ENCODE results near the gene NCAPD3.
A peak's percentile ranks its signal among the peaks of the same experiment; 100 is the strongest.

Gene NCAPD3

DNA sequence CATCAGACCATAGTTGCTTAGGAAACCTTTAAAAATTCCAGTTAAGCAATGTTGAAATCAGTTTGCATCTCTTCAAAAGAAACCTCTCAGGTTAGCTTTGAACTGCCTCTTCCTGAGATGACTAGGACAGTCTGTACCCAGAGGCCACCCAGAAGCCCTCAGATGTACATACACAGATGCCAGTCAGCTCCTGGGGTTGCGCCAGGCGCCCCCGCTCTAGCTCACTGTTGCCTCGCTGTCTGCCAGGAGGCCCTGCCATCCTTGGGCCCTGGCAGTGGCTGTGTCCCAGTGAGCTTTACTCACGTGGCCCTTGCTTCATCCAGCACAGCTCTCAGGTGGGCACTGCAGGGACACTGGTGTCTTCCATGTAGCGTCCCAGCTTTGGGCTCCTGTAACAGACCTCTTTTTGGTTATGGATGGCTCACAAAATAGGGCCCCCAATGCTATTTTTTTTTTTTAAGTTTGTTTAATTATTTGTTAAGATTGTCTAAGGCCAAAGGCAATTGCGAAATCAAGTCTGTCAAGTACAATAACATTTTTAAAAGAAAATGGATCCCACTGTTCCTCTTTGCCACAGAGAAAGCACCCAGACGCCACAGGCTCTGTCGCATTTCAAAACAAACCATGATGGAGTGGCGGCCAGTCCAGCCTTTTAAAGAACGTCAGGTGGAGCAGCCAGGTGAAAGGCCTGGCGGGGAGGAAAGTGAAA, 73.4 kb downstream of the NCAPD3 start:
- ChIA-PET POLR2A (no interaction called here), CTCF (no interaction called here)
- no peaks in the 10 kb centered on the region for H3K27me3 ChIP-seq (replicated peaks in 2 of 5; ENCODE audit: control insufficient read depth in 4 of 5, insufficient read depth in 5 of 5, low read length in 4 of 5)
- no peak overlapping the region for H3K27ac ChIP-seq (ENCODE audit: insufficient read depth in 1 of 2, low read depth in 1 of 2, low read length in 2 of 2, poor library complexity in 1 of 2, severe bottlenecking in 2 of 2)
- DNase-seq, result no peak
- H3K4me1 ChIP-seq (ENCODE audit: control extremely low read depth in 1 of 4, control insufficient read depth in 4 of 4, insufficient read depth in 4 of 4, low read length in 3 of 4), result no peaks in the 10 kb centered on the region
- no peaks in the 10 kb centered on the region for H3K9me3 ChIP-seq (ENCODE audit: control extremely low read depth in 1 of 5, control insufficient read depth in 4 of 5, insufficient read depth in 2 of 5, low read depth in 1 of 5, low read length in 4 of 5)
- no peak overlapping the region for H3K4me3 ChIP-seq (ENCODE audit: control insufficient read depth in 1 of 7, extremely low read depth in 1 of 7, insufficient read depth in 4 of 7, low read depth in 2 of 7, low read length in 6 of 7)
- peaks cover 11 to 85% (median 43%) of the 10 kb centered on the region in 4 experiments for H3K36me3 ChIP-seq (ENCODE audit: control insufficient read depth in 4 of 4, insufficient read depth in 4 of 4, low read length in 3 of 4)
- 93% methylated on average over 11 of the region's 12 CpGs for WGBS (ENCODE audit: insufficient coverage)

- WGBS (ENCODE audit: insufficient coverage), result 100% methylated on average over 16 of the region's 16 CpGs
- peak overlapping the region in 1 of 2 experiments; percentile 4 for H3K27ac ChIP-seq (ENCODE audit: insufficient read depth in 1 of 2, low read depth in 1 of 2, low read length in 2 of 2, poor library complexity in 1 of 2, severe bottlenecking in 2 of 2)
- H3K36me3 ChIP-seq (ENCODE audit: control insufficient read depth in 4 of 4, insufficient read depth in 4 of 4, low read length in 3 of 4), result peaks cover 12 to 85% (median 39%) of the 10 kb centered on the region in 4 experiments
- no peaks in the 10 kb centered on the region for H3K27me3 ChIP-seq (replicated peaks in 2 of 5; ENCODE audit: control insufficient read depth in 4 of 5, insufficient read depth in 5 of 5, low read length in 4 of 5)
- no peaks in the 10 kb centered on the region for H3K9me3 ChIP-seq (ENCODE audit: control extremely low read depth in 1 of 5, control insufficient read depth in 4 of 5, insufficient read depth in 2 of 5, low read depth in 1 of 5, low read length in 4 of 5)
- CTCF ChIA-PET, result interaction anchor here (1.9 kb wide), 1 partner anchor 11 kb away, joined by 7 read pairs; no protein-coding TSS in a partner anchor
- no peak for DNase-seq
- H3K4me1 ChIP-seq (ENCODE audit: control extremely low read depth in 1 of 4, control insufficient read depth in 4 of 4, insufficient read depth in 4 of 4, low read length in 3 of 4), result no peaks in the 10 kb centered on the region
- H3K4me3 ChIP-seq (ENCODE audit: control insufficient read depth in 1 of 7, extremely low read depth in 1 of 7, insufficient read depth in 4 of 7, low read depth in 2 of 7, low read length in 6 of 7), result no peak overlapping the region
- POLR2A ChIA-PET, result interaction anchor here (0.6 kb wide), 1 partner anchor 1881 kb away, joined by 3 read pairs; no protein-coding TSS in a partner anchor
These were observed 74.4 kb downstream of the NCAPD3 start for GRCh38 chr11:134149371-134149770.

DNA sequence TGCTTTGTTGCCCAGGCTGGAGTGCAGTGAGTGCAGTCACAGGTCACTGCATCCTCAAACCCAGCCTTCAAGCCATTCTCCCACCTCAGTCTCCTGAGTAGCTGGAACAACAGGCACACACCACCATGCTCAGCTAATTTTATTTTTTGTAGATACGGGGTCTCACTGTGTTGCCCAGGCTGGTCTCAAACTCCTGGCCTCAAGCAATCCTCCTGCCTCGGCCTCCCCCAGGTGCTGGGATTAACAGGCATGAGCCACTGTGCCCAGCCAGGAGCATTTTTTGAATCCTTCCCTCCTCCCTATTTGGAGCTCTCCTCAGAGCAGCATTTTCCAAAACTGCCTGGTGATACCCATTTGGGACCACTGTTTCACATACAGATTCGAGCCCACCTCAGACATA, 77.2 kb downstream of the NCAPD3 start:
- ChIA-PET POLR2A (no interaction called here), CTCF (interaction anchor here (1.1 kb wide), 1 partner anchor 10 kb away, joined by 3 read pairs; no protein-coding TSS in a partner anchor)
- Histone ChIP-seq H3K9me3 (ENCODE audit: control extremely low read depth in 1 of 5, control insufficient read depth in 4 of 5, insufficient read depth in 2 of 5, low read depth in 1 of 5, low read length in 4 of 5) (no peaks in the 10 kb centered on the region), H3K4me3 (ENCODE audit: control insufficient read depth in 1 of 7, extremely low read depth in 1 of 7, insufficient read depth in 4 of 7, low read depth in 2 of 7, low read length in 6 of 7) (no peak overlapping the region), H3K36me3 (ENCODE audit: control insufficient read depth in 4 of 4, insufficient read depth in 4 of 4, low read length in 3 of 4) (peaks cover 7 to 67% (median 24%) of the 10 kb centered on the region in 4 experiments), H3K4me1 (ENCODE audit: control extremely low read depth in 1 of 4, control insufficient read depth in 4 of 4, insufficient read depth in 4 of 4, low read length in 3 of 4) (no peaks in the 10 kb centered on the region), H3K27ac (ENCODE audit: insufficient read depth in 1 of 2, low read depth in 1 of 2, low read length in 2 of 2, poor library complexity in 1 of 2, severe bottlenecking in 2 of 2) (no peak overlapping the region), H3K27me3 (replicated peaks in 2 of 5; ENCODE audit: control insufficient read depth in 4 of 5, insufficient read depth in 5 of 5, low read length in 4 of 5) (no peaks in the 10 kb centered on the region)
- WGBS (ENCODE audit: insufficient coverage), result 95% methylated on average over 3 of the region's 3 CpGs
- DNase-seq, result no peak

- no peaks in the 10 kb centered on the region for H3K27me3 ChIP-seq (replicated peaks in 2 of 5; ENCODE audit: control insufficient read depth in 4 of 5, insufficient read depth in 5 of 5, low read length in 4 of 5)
- no peaks in the 10 kb centered on the region for H3K9me3 ChIP-seq (ENCODE audit: control extremely low read depth in 1 of 5, control insufficient read depth in 4 of 5, insufficient read depth in 2 of 5, low read depth in 1 of 5, low read length in 4 of 5)
- H3K4me1 ChIP-seq (ENCODE audit: control extremely low read depth in 1 of 4, control insufficient read depth in 4 of 4, insufficient read depth in 4 of 4, low read length in 3 of 4), result no peaks in the 10 kb centered on the region
- H3K4me3 ChIP-seq (ENCODE audit: control insufficient read depth in 1 of 7, extremely low read depth in 1 of 7, insufficient read depth in 4 of 7, low read depth in 2 of 7, low read length in 6 of 7), result no peak overlapping the region
- H3K36me3 ChIP-seq (ENCODE audit: control insufficient read depth in 4 of 4, insufficient read depth in 4 of 4, low read length in 3 of 4), result peaks cover 7 to 67% (median 20%) of the 10 kb centered on the region in 4 experiments
- H3K27ac ChIP-seq (ENCODE audit: insufficient read depth in 1 of 2, low read depth in 1 of 2, low read length in 2 of 2, poor library complexity in 1 of 2, severe bottlenecking in 2 of 2), result no peak overlapping the region
- ChIA-PET CTCF (interaction anchor here (1.1 kb wide), 1 partner anchor 9 kb away, joined by 3 read pairs; no protein-coding TSS in a partner anchor), POLR2A (no interaction called here)
- DNase-seq, result no peak
- 98% methylated on average over 5 of the region's 8 CpGs for WGBS (ENCODE audit: insufficient coverage)
These were observed 78.1 kb downstream of the NCAPD3 start for GRCh38 chr11:134145715-134146114.

DNA sequence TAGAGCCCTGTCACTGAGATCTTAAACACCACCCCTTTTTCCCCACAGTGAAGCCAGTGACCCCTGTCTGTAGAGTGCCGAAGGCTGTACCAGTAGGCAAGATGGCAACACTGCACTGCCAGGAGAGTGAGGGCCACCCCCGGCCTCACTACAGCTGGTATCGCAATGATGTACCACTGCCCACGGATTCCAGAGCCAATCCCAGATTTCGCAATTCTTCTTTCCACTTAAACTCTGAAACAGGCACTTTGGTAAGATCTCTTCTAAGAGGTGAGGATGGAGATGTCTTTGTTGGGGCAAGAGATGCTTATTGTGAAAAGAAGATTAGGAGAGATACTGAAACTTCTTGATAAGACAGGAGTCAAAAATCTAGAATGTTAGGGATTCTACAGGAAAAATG, 79.0 kb downstream of the NCAPD3 start:
- Histone ChIP-seq H3K4me3 (ENCODE audit: control insufficient read depth in 1 of 7, extremely low read depth in 1 of 7, insufficient read depth in 4 of 7, low read depth in 2 of 7, low read length in 6 of 7) (no peak overlapping the region), H3K9me3 (ENCODE audit: control extremely low read depth in 1 of 5, control insufficient read depth in 4 of 5, insufficient read depth in 2 of 5, low read depth in 1 of 5, low read length in 4 of 5) (no peaks in the 10 kb centered on the region), H3K27me3 (replicated peaks in 2 of 5; ENCODE audit: control insufficient read depth in 4 of 5, insufficient read depth in 5 of 5, low read length in 4 of 5) (no peaks in the 10 kb centered on the region), H3K4me1 (ENCODE audit: control extremely low read depth in 1 of 4, control insufficient read depth in 4 of 4, insufficient read depth in 4 of 4, low read length in 3 of 4) (no peaks in the 10 kb centered on the region), H3K27ac (ENCODE audit: insufficient read depth in 1 of 2, low read depth in 1 of 2, low read length in 2 of 2, poor library complexity in 1 of 2, severe bottlenecking in 2 of 2) (no peak overlapping the region), H3K36me3 (ENCODE audit: control insufficient read depth in 4 of 4, insufficient read depth in 4 of 4, low read length in 3 of 4) (peaks cover 2 to 62% (median 17%) of the 10 kb centered on the region in 4 experiments)
- no peak for DNase-seq
- CTCF ChIA-PET, result interaction anchor here (0.8 to 1.1 kb wide), 2 partner anchors 8 to 13 kb away, joined by 3 read pairs; no protein-coding TSS in a partner anchor
- 100% methylated on average over 1 of the region's 5 CpGs for WGBS (ENCODE audit: insufficient coverage)
- POLR2A ChIA-PET, result no interaction called here

- H3K27me3 ChIP-seq (replicated peaks in 2 of 5; ENCODE audit: control insufficient read depth in 4 of 5, insufficient read depth in 5 of 5, low read length in 4 of 5), result no peaks in the 10 kb centered on the region
- peaks cover 2 to 52% (median 12%) of the 10 kb centered on the region in 4 experiments for H3K36me3 ChIP-seq (ENCODE audit: control insufficient read depth in 4 of 4, insufficient read depth in 4 of 4, low read length in 3 of 4)
- POLR2A ChIA-PET, result no interaction called here
- no peak overlapping the region for H3K27ac ChIP-seq (ENCODE audit: insufficient read depth in 1 of 2, low read depth in 1 of 2, low read length in 2 of 2, poor library complexity in 1 of 2, severe bottlenecking in 2 of 2)
- H3K4me1 ChIP-seq (ENCODE audit: control extremely low read depth in 1 of 4, control insufficient read depth in 4 of 4, insufficient read depth in 4 of 4, low read length in 3 of 4), result no peaks in the 10 kb centered on the region
- CTCF ChIA-PET, result interaction anchor here (0.8 kb wide), 1 partner anchor 14 kb away, joined by 3 read pairs; no protein-coding TSS in a partner anchor
- WGBS (ENCODE audit: insufficient coverage), result 72% methylated on average over 2 of the region's 3 CpGs
- no peak for DNase-seq
- no peaks in the 10 kb centered on the region for H3K9me3 ChIP-seq (ENCODE audit: control extremely low read depth in 1 of 5, control insufficient read depth in 4 of 5, insufficient read depth in 2 of 5, low read depth in 1 of 5, low read length in 4 of 5)
- no peak overlapping the region for H3K4me3 ChIP-seq (ENCODE audit: control insufficient read depth in 1 of 7, extremely low read depth in 1 of 7, insufficient read depth in 4 of 7, low read depth in 2 of 7, low read length in 6 of 7)
These were observed 80.0 kb downstream of the NCAPD3 start for GRCh38 chr11:134143801-134144200.

- no peaks in the 10 kb centered on the region for H3K27me3 ChIP-seq (replicated peaks in 2 of 5; ENCODE audit: control insufficient read depth in 4 of 5, insufficient read depth in 5 of 5, low read length in 4 of 5)
- WGBS (ENCODE audit: insufficient coverage), result 96% methylated on average over 3 of the region's 6 CpGs
- no peak overlapping the region for H3K4me3 ChIP-seq (ENCODE audit: control insufficient read depth in 1 of 7, extremely low read depth in 1 of 7, insufficient read depth in 4 of 7, low read depth in 2 of 7, low read length in 6 of 7)
- no peak overlapping the region for H3K27ac ChIP-seq (ENCODE audit: insufficient read depth in 1 of 2, low read depth in 1 of 2, low read length in 2 of 2, poor library complexity in 1 of 2, severe bottlenecking in 2 of 2)
- H3K9me3 ChIP-seq (ENCODE audit: control extremely low read depth in 1 of 5, control insufficient read depth in 4 of 5, insufficient read depth in 2 of 5, low read depth in 1 of 5, low read length in 4 of 5), result no peaks in the 10 kb centered on the region
- no peak for DNase-seq
- peaks cover under 1 to 41% (median 11%) of the 10 kb centered on the region in 4 experiments for H3K36me3 ChIP-seq (ENCODE audit: control insufficient read depth in 4 of 4, insufficient read depth in 4 of 4, low read length in 3 of 4)
- POLR2A ChIA-PET, result no interaction called here
- no peaks in the 10 kb centered on the region for H3K4me1 ChIP-seq (ENCODE audit: control extremely low read depth in 1 of 4, control insufficient read depth in 4 of 4, insufficient read depth in 4 of 4, low read length in 3 of 4)
- CTCF ChIA-PET, result interaction anchor here (1.2 to 4.9 kb wide), 3 partner anchors 9 to 95 kb away, joined by 3 to 49 read pairs (median 6); no protein-coding TSS in a partner anchor
These were observed 81.2 kb downstream of the NCAPD3 start for GRCh38 chr11:134142536-134142935.

Data from common myeloid progenitor, CD34-positive (primary cell).